ENCODE data around the gene LGALSL. TPM values are rescaled to one million over a fixed set of nuclear protein-coding genes. Genes with fewer than 3 reads are reported as not detected.

The LGALSL gene
- total and polyA plus RNA-seq, 2 donors from 2014 or later: 16.2 to 17.3 TPM

- H3K9ac ChIP-seq (ENCODE audit: low read length in 3 of 3): no peak overlapping the region
- intact Hi-C loops (cut with DNase I): no loop called here
- H3K27me3 ChIP-seq (ENCODE audit: control insufficient read depth, insufficient read depth, low read length): no peaks in the 10 kb centered on the region
- H3K27ac ChIP-seq (ENCODE audit: low read depth in 2 of 2, low read length in 2 of 2): no peak overlapping the region
- TF ChIP-seq, protein P1, sequence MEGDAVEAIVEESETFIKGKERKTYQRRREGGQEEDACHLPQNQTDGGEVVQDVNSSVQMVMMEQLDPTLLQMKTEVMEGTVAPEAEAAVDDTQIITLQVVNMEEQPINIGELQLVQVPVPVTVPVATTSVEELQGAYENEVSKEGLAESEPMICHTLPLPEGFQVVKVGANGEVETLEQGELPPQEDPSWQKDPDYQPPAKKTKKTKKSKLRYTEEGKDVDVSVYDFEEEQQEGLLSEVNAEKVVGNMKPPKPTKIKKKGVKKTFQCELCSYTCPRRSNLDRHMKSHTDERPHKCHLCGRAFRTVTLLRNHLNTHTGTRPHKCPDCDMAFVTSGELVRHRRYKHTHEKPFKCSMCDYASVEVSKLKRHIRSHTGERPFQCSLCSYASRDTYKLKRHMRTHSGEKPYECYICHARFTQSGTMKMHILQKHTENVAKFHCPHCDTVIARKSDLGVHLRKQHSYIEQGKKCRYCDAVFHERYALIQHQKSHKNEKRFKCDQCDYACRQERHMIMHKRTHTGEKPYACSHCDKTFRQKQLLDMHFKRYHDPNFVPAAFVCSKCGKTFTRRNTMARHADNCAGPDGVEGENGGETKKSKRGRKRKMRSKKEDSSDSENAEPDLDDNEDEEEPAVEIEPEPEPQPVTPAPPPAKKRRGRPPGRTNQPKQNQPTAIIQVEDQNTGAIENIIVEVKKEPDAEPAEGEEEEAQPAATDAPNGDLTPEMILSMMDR (IDR thresholded peaks at IDR 0.05; ENCODE audit: borderline replicate concordance, extremely low read depth, insufficient read depth): no peak
- FAIRE-seq: no peak
- DNase-seq: no peak
- no peak overlapping the region for H3K4me3 ChIP-seq (ENCODE audit: low read length in 3 of 3)
- no peaks in the 10 kb centered on the region for H3K9me3 ChIP-seq (ENCODE audit: control insufficient read depth in 2 of 3, insufficient read depth in 1 of 3, low read length in 3 of 3)
- H3K36me3 ChIP-seq (ENCODE audit: control insufficient read depth in 2 of 3, insufficient read depth in 3 of 3, low read length in 3 of 3): no peaks in the 10 kb centered on the region
- H3K4me1 ChIP-seq (ENCODE audit: control insufficient read depth in 2 of 3, insufficient read depth in 2 of 3, low read depth in 1 of 3, low read length in 3 of 3): peaks cover 0 to 12% (median 8%) of the 10 kb centered on the region in 3 donors
Measured at GRCh38 chr2:64410671-64411070, 43.3 kb upstream of the LGALSL start.

DNA sequence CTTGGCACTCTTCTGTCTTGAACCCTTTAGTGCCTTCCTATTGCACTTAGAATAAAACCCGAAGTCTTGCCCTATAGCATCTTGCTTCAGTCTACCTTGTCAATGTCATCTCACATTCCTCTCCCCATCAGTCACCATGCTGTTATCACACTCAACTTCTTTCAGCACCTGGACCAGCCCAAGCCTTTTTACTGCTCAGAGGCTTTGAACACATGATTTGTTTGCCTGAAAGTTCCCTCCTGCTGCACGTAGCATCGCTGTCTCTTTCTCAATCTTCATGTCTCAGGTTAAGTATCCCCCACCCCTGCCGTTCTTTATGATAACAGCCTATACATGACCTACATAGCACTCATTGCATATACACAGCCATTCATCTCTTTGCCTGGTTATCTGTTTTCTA, 41.3 kb upstream of the LGALSL start:
- no peak overlapping the region for H3K9ac ChIP-seq (ENCODE audit: low read length in 3 of 3)
- TF ChIP-seq, protein P1 (IDR thresholded peaks at IDR 0.05; ENCODE audit: borderline replicate concordance, extremely low read depth, insufficient read depth): no peak
- DNase-seq (no peak), FAIRE-seq (no peak)
- H3K27ac ChIP-seq (ENCODE audit: low read depth in 2 of 2, low read length in 2 of 2): no peak overlapping the region
- H3K4me3 ChIP-seq (ENCODE audit: low read length in 3 of 3): no peak overlapping the region
- H3K9me3 ChIP-seq (ENCODE audit: control insufficient read depth in 2 of 3, insufficient read depth in 1 of 3, low read length in 3 of 3): no peaks in the 10 kb centered on the region
- H3K27me3 ChIP-seq (ENCODE audit: control insufficient read depth, insufficient read depth, low read length): no peaks in the 10 kb centered on the region
- H3K36me3 ChIP-seq (ENCODE audit: control insufficient read depth in 2 of 3, insufficient read depth in 3 of 3, low read length in 3 of 3): no peaks in the 10 kb centered on the region
- intact Hi-C loops (cut with DNase I): no loop called here
- no peaks in the 10 kb centered on the region for H3K4me1 ChIP-seq (ENCODE audit: control insufficient read depth in 2 of 3, insufficient read depth in 2 of 3, low read depth in 1 of 3, low read length in 3 of 3)

- Histone ChIP-seq H3K9me3 (ENCODE audit: control insufficient read depth in 2 of 3, insufficient read depth in 1 of 3, low read length in 3 of 3) (no peaks in the 10 kb centered on the region), H3K27me3 (ENCODE audit: control insufficient read depth, insufficient read depth, low read length) (no peaks in the 10 kb centered on the region), H3K4me1 (ENCODE audit: control insufficient read depth in 2 of 3, insufficient read depth in 2 of 3, low read depth in 1 of 3, low read length in 3 of 3) (no peaks in the 10 kb centered on the region), H3K4me3 (ENCODE audit: low read length in 3 of 3) (no peak overlapping the region), H3K27ac (ENCODE audit: low read depth in 2 of 2, low read length in 2 of 2) (no peak overlapping the region), H3K36me3 (ENCODE audit: control insufficient read depth in 2 of 3, insufficient read depth in 3 of 3, low read length in 3 of 3) (no peaks in the 10 kb centered on the region), H3K9ac (ENCODE audit: low read length in 3 of 3) (no peak overlapping the region)
- DNase-seq (no peak), FAIRE-seq (no peak)
- TF ChIP-seq, protein P1 (IDR thresholded peaks at IDR 0.05; ENCODE audit: borderline replicate concordance, extremely low read depth, insufficient read depth): no peak
- intact Hi-C loops (cut with DNase I): no loop called here
Measured at GRCh38 chr2:64414736-64415435, 39.1 kb upstream of the LGALSL start.

DNA sequence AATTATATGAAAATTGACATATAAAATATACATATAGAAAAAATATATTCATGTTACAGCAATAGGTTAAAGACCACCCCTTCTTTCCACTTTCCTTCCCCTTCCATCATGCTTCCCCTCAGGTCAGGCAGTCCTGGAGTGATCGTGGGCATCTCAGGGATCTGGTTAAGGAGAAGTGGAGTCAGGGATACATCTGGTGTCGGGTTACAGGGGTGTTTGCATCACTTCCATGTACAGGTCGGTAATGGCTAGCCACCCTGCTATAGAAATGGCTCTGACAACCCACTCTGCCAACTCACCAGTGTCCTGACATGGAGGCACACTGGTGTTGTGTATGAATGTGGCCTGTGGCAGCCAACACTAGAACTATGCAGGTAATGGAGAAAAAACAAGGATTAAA, 36.3 kb upstream of the LGALSL start:
- TF ChIP-seq, protein P1 (IDR thresholded peaks at IDR 0.05; ENCODE audit: borderline replicate concordance, extremely low read depth, insufficient read depth): no peak
- intact Hi-C loops (cut with DNase I): no loop called here

More for the DNA sequence above, 36.3 kb upstream of the LGALSL start:
- Histone ChIP-seq H3K4me3 (ENCODE audit: low read length in 3 of 3) (no peak overlapping the region), H3K27me3 (ENCODE audit: control insufficient read depth, insufficient read depth, low read length) (no peaks in the 10 kb centered on the region), H3K9me3 (ENCODE audit: control insufficient read depth in 2 of 3, insufficient read depth in 1 of 3, low read length in 3 of 3) (no peaks in the 10 kb centered on the region), H3K4me1 (ENCODE audit: control insufficient read depth in 2 of 3, insufficient read depth in 2 of 3, low read depth in 1 of 3, low read length in 3 of 3) (no peaks in the 10 kb centered on the region), H3K27ac (ENCODE audit: low read depth in 2 of 2, low read length in 2 of 2) (no peak overlapping the region), H3K9ac (ENCODE audit: low read length in 3 of 3) (no peak overlapping the region), H3K36me3 (ENCODE audit: control insufficient read depth in 2 of 3, insufficient read depth in 3 of 3, low read length in 3 of 3) (no peaks in the 10 kb centered on the region)
- DNase-seq: no peak
- no peak for FAIRE-seq
